ENCODE results near the gene CPT1B.

- TF ChIP-seq ZNF24 (tag by site-specific recombination; IDR thresholded peaks at IDR 0.05), result no peak
- TF ChIP-seq ZBTB7A (tag by site-specific recombination; IDR thresholded peaks at IDR 0.05; ENCODE audit: low read depth), result no peak
- no peak for TF ChIP-seq ZNF768 (tag by site-specific recombination; IDR thresholded peaks at IDR 0.05)
- TF ChIP-seq CTCF (tag by site-specific recombination; IDR thresholded peaks at IDR 0.05), result no peak
- no peak for TF ChIP-seq ZNF202 (tag by site-specific recombination; IDR thresholded peaks at IDR 0.05; ENCODE audit: borderline replicate concordance)
- no peak for TF ChIP-seq ZNF549 (tag by site-specific recombination; IDR thresholded peaks at IDR 0.05)
- no peak for TF ChIP-seq ZNF521 (tag by site-specific recombination; IDR thresholded peaks at IDR 0.05)
- TF ChIP-seq RBAK (tag by site-specific recombination; IDR thresholded peaks at IDR 0.05), result no peak
- TF ChIP-seq ZNF239 (tag by site-specific recombination; IDR thresholded peaks at IDR 0.05), result no peak
Observed at GRCh38 chr22:50620593-50621355, 42.5 kb upstream of the CPT1B start.
